ENCODE data around the gene ZNF99. TPM values are rescaled to one million over a fixed set of nuclear protein-coding genes. Genes with fewer than 3 reads are reported as not detected.

Gene ZNF99
- total and polyA plus RNA-seq, 9 of the 15 experiments (the other 6 are each of a cell fraction or from before 2014, with no cell fraction given) = not detected

DNA sequence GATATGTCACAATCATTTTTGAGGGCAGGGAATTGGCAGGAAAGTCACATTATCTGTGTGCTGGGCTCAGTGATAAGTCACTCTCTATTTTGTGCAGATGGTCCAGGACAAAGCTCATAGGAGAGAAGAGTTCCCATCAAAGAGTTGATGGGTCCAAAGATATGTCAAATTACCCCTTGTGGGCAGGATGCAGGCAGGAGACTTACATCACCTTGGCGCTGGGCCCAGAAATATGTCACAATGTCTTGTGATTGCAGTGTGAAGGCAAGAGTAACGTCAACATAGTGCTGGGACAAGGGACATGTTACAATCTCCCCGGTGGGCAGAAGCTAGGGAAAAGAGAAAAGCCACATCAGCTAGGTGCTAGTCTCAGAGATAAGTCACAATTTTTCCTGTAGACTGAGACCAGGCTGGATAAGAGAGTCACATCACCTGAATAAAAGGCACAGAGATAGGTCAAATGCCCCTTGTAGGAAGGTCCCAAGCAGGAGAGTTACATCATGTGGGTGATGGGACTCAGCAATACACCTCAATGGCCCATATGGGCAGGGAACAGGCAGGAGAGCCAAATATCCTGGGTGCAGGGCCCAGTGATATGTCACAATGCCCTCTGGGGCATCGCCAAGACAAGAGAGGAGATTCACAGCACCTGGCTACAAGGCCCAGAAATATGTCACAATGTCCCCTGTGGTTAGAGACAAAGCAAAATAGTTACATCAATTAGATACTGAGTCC is 47.9 kb downstream of the ZNF99 start:
- FAIRE-seq = no peak
- Histone ChIP-seq H3K4me1 (replicated peaks in 1 of 2; ENCODE audit: control insufficient read depth in 2 of 2, insufficient read depth in 2 of 2, low read length in 2 of 2) (no peaks in the 10 kb centered on the region), H3K36me3 (ENCODE audit: control insufficient read depth, insufficient read depth, low read length) (no peaks in the 10 kb centered on the region), H3K4me3 (no peak overlapping the region), H3K4me2 (ENCODE audit: insufficient read depth, low read length) (no peak overlapping the region), H3K79me2 (ENCODE audit: control insufficient read depth, insufficient read depth, low read length) (no peaks in the 10 kb centered on the region), H3K9ac (ENCODE audit: insufficient read depth in 1 of 2, low read depth in 2 of 2, low read length in 2 of 2) (no peak overlapping the region), H3K27ac (ENCODE audit: extremely low read depth, low read depth, low read length) (no peak overlapping the region), H3K9me1 (ENCODE audit: control insufficient read depth, insufficient read depth, low read length) (no peaks in the 10 kb centered on the region), H3K9me3 (replicated peaks; ENCODE audit: control insufficient read depth, insufficient read depth, low read depth, low read length) (peaks cover 2% of the 10 kb centered on the region; the same call in 1 of the 2 replicates), H3K27me3 (ENCODE audit: control insufficient read depth in 2 of 2, insufficient read depth in 2 of 2, low read length in 2 of 2) (no peaks in the 10 kb centered on the region), H2AFZ (ENCODE audit: low read depth, low read length) (no peak overlapping the region), H4K20me1 (replicated peaks; ENCODE audit: control insufficient read depth, insufficient read depth, low read length) (no peaks in the 10 kb centered on the region)
- no peak for ATAC-seq
- in situ Hi-C loops (cut with MboI) = no loop called here
- 0% methylated on average over 4 of the region's 4 CpGs for WGBS (ENCODE audit: insufficient coverage, low coverage, missing lambda C conversion rate)
- DNase-seq (ENCODE audit: extremely low read depth in 1 of 4, low spot score in 3 of 4) = no peak
- BruUV-seq (replicated peaks) = no TSS peak
- intact Hi-C loops (cut with micrococcal nuclease) = no loop called here
- ChIA-PET POLR2A (no interaction called here), CTCF (ENCODE audit: low intra/inter-chr PET ratio) (no interaction called here)
- TF ChIP-seq DDX20 (tag; IDR thresholded peaks at IDR 0.05; ENCODE audit: low read depth) = no peak
- no peak for TF ChIP-seq NR2C1 (IDR thresholded peaks at IDR 0.05)
- no peak for TF ChIP-seq NR2C1 (tag; IDR thresholded peaks at IDR 0.05)
- TF ChIP-seq CHD1 (IDR thresholded peaks at IDR 0.05; ENCODE audit: low read length) = no peak
- no peak for TF ChIP-seq PHB2 (IDR thresholded peaks at IDR 0.05; ENCODE audit: low read depth)
- TF ChIP-seq ZNF445 (CRISPR knock-in tag; IDR thresholded peaks at IDR 0.05; ENCODE audit: low read depth) = no peak
- TF ChIP-seq EP300 (IDR thresholded peaks at IDR 0.05; ENCODE audit: low read length) = no peak
- TF ChIP-seq STAG1 (CRISPR knock-in tag; IDR thresholded peaks at IDR 0.05; ENCODE audit: borderline replicate concordance) = no peak
